Natural killer cell treated with Interleukin-12 subunit alpha and Interleukin-12 subunit beta and Interleukin-15 and Interleukin-18, amount 100 ng/mL, for 72 hours (primary cell): Measurements from ENCODE around the gene PPM1F. TPM values are rescaled to one million over a fixed set of nuclear protein-coding genes. Genes with fewer than 3 reads are reported as not detected.
"Not testable (repeated sequence)": the region's sequence is repeated elsewhere in the genome, so short reads cannot be mapped to it uniquely, and the experiment has no call there.

Experiments used
- ATAC-seq, 2 donors: fragments of 150-1000 bp; cut with Tn5 transposase in 1 of 2; sonication (Bioruptor Pico), chemical (Tn5 transposase) in 1 of 2; 2 replicates each; pipeline ENCODE4 v1.10.0; 2021
- DNase-seq: peaks from one replicate; pipeline ENCODE4 v3.0.0; 2022; ENCODE audit warnings: low spot score
- H3K27ac Mint-ChIP-seq, 2 donors: 1 replicate in 1 of 2; 2 replicates in 1 of 2; pipeline ENCODE4 v1.8.0; 2022; ENCODE audit warnings: mixed read lengths in 2 of 2, mild to moderate bottlenecking in 1 of 2, moderate library complexity in 1 of 2
- H3K27me3 Mint-ChIP-seq, 2 donors: 1 replicate in 1 of 2; 2 replicates in 1 of 2; pipeline ENCODE4 v1.8.0; 2022; ENCODE audit warnings: mixed read lengths in 2 of 2
- H3K36me3 Mint-ChIP-seq: one replicate; pipeline ENCODE4 v1.8.0; 2022; ENCODE audit warnings: mixed read lengths
- H3K4me1 Mint-ChIP-seq, 2 donors: 1 replicate in 1 of 2; 2 replicates in 1 of 2; pipeline ENCODE4 v1.8.0; 2022; ENCODE audit warnings: low read depth in 2 of 2, mixed read lengths in 2 of 2, mild to moderate bottlenecking in 1 of 2
- H3K4me3 Mint-ChIP-seq: one replicate; pipeline ENCODE4 v1.8.0; 2022; ENCODE audit warnings: mixed read lengths
- H3K9me3 Mint-ChIP-seq: 2 replicates; pipeline ENCODE4 v1.8.0; 2022; ENCODE audit warnings: mixed read lengths
- total RNA-seq, 2 donors: library from RNA; stranded (reverse); gene quantifications; one replicate each; pipeline ENCODE4 v1.2.3, GENCODE V29; 2022

Gene PPM1F
- total RNA-seq, 2 donors from 2014 or later = 28.8 to 36.0 TPM

- Mint-ChIP-seq H3K4me3 (no peak overlapping the region), H3K27ac (no peak overlapping the region), H3K4me1 (peaks cover 10 to 15% of the 10 kb centered on the region in 2 donors), H3K36me3 (no peaks in the 10 kb centered on the region), H3K27me3 (no peaks in the 10 kb centered on the region), H3K9me3 (no peaks in the 10 kb centered on the region)
- DNase-seq (no peak), ATAC-seq (no peak)
Measured at GRCh38 chr22:21946262-21946925, 6.3 kb downstream of the PPM1F start.

- no peak for ATAC-seq
- H3K36me3 Mint-ChIP-seq = no peaks in the 10 kb centered on the region
- peaks cover 12 to 13% of the 10 kb centered on the region in 2 donors for H3K4me1 Mint-ChIP-seq
- no peak overlapping the region for H3K27ac Mint-ChIP-seq
- H3K27me3 Mint-ChIP-seq = no peaks in the 10 kb centered on the region
- no peaks in the 10 kb centered on the region for H3K9me3 Mint-ChIP-seq
- DNase-seq = no peak
- no peak overlapping the region for H3K4me3 Mint-ChIP-seq
Measured at GRCh38 chr22:21945453-21946261, 7.0 kb downstream of the PPM1F start.

GRCh38 chr22:21944871-21945270 lies 7.8 kb downstream of the PPM1F start:
- Mint-ChIP-seq H3K4me3 (no peak overlapping the region), H3K27ac (no peak overlapping the region), H3K4me1 (peaks cover 12 to 13% of the 10 kb centered on the region in 2 donors), H3K9me3 (no peaks in the 10 kb centered on the region), H3K36me3 (no peaks in the 10 kb centered on the region), H3K27me3 (no peaks in the 10 kb centered on the region)
- no peak for ATAC-seq
- DNase-seq = no peak

GRCh38 chr22:21943571-21944448 lies 8.8 kb downstream of the PPM1F start:
- H3K36me3 Mint-ChIP-seq = no peaks in the 10 kb centered on the region
- H3K4me1 Mint-ChIP-seq = peaks cover 15 to 22% of the 10 kb centered on the region in 2 donors
- no peak overlapping the region for H3K4me3 Mint-ChIP-seq
- DNase-seq (no peak), ATAC-seq (no peak)
- H3K27me3 Mint-ChIP-seq = no peaks in the 10 kb centered on the region
- peak overlapping the region in 1 of 2 donors; percentile 43 for H3K27ac Mint-ChIP-seq
- H3K9me3 Mint-ChIP-seq = no peaks in the 10 kb centered on the region

- DNase-seq (no peak), ATAC-seq (no peak)
- Mint-ChIP-seq H3K4me3 (no peak overlapping the region), H3K9me3 (no peaks in the 10 kb centered on the region), H3K36me3 (no peaks in the 10 kb centered on the region), H3K27me3 (no peaks in the 10 kb centered on the region), H3K4me1 (peaks cover 25 to 30% of the 10 kb centered on the region in 2 donors), H3K27ac (no peak overlapping the region)
Measured at GRCh38 chr22:21942407-21943343, 10.0 kb downstream of the PPM1F start.

GRCh38 chr22:21941921-21942320 lies 10.7 kb downstream of the PPM1F start:
- H3K9me3 Mint-ChIP-seq = no peaks in the 10 kb centered on the region
- no peak for ATAC-seq
- no peak overlapping the region for H3K4me3 Mint-ChIP-seq
- DNase-seq = no peak
- no peaks in the 10 kb centered on the region for H3K36me3 Mint-ChIP-seq
- H3K27ac Mint-ChIP-seq = peak overlapping the region in 1 of 2 donors; percentile 40
- H3K4me1 Mint-ChIP-seq = peaks cover 31% of the 10 kb centered on the region in 2 donors
- no peaks in the 10 kb centered on the region for H3K27me3 Mint-ChIP-seq

- DNase-seq (no peak), ATAC-seq (no peak)
Measured at GRCh38 chr22:21940521-21940920, 12.1 kb downstream of the PPM1F start.

GRCh38 chr22:21939935-21940334 lies 12.7 kb downstream of the PPM1F start:
- H3K27ac Mint-ChIP-seq = peak overlapping the region in 1 of 2 donors; percentile 90
- not testable (repeated sequence) for H3K27me3 Mint-ChIP-seq, H3K36me3 Mint-ChIP-seq, DNase-seq, ATAC-seq, H3K4me3 Mint-ChIP-seq, H3K9me3 Mint-ChIP-seq
- H3K4me1 Mint-ChIP-seq = peaks cover 35 to 36% of the 10 kb centered on the region in 2 donors

More at GRCh38 chr22:21940521-21940920, 12.1 kb downstream of the PPM1F start:
- Mint-ChIP-seq H3K27me3 (no peaks in the 10 kb centered on the region), H3K4me1 (peaks cover 36 to 37% of the 10 kb centered on the region in 2 donors), H3K4me3 (no peak overlapping the region), H3K9me3 (no peaks in the 10 kb centered on the region), H3K27ac (peak overlapping the region in 1 of 2 donors; percentile 90), H3K36me3 (no peaks in the 10 kb centered on the region)

- Mint-ChIP-seq H3K4me1 (peaks cover 33 to 36% of the 10 kb centered on the region in 2 donors), H3K27ac (peak overlapping the region; percentile 88 to 90), H3K4me3 (peak overlapping the region; percentile 88), H3K27me3 (no peaks in the 10 kb centered on the region), H3K36me3 (no peaks in the 10 kb centered on the region), H3K9me3 (no peaks in the 10 kb centered on the region)
- ATAC-seq = no peak
- DNase-seq = no peak
Measured at GRCh38 chr22:21939461-21939913, 13.2 kb downstream of the PPM1F start.

GRCh38 chr22:21938906-21939305 lies 13.7 kb downstream of the PPM1F start:
- peak overlapping the region; percentile 88 to 90 for H3K27ac Mint-ChIP-seq

GRCh38 chr22:21938071-21938822 lies 14.4 kb downstream of the PPM1F start:
- peak overlapping the region; percentile 88 to 90 for H3K27ac Mint-ChIP-seq
- peaks cover 33 to 36% of the 10 kb centered on the region in 2 donors for H3K4me1 Mint-ChIP-seq
- H3K4me3 Mint-ChIP-seq = peak overlapping the region; percentile 88
- ATAC-seq (peak; percentile 96 to 97), DNase-seq (peak; percentile 94)
- no peaks in the 10 kb centered on the region for H3K36me3 Mint-ChIP-seq
- no peaks in the 10 kb centered on the region for H3K27me3 Mint-ChIP-seq
- H3K9me3 Mint-ChIP-seq = no peaks in the 10 kb centered on the region

More at GRCh38 chr22:21938906-21939305, 13.7 kb downstream of the PPM1F start:
- ATAC-seq (no peak), DNase-seq (no peak)
- no peaks in the 10 kb centered on the region for H3K36me3 Mint-ChIP-seq
- H3K4me1 Mint-ChIP-seq = peaks cover 33 to 36% of the 10 kb centered on the region in 2 donors
- peak overlapping the region; percentile 88 for H3K4me3 Mint-ChIP-seq
- no peaks in the 10 kb centered on the region for H3K27me3 Mint-ChIP-seq
- no peaks in the 10 kb centered on the region for H3K9me3 Mint-ChIP-seq

- H3K4me1 Mint-ChIP-seq = peaks cover 33 to 36% of the 10 kb centered on the region in 2 donors
- no peak for ATAC-seq
Measured at GRCh38 chr22:21937821-21938070, 14.9 kb downstream of the PPM1F start.

More at GRCh38 chr22:21937821-21938070, 14.9 kb downstream of the PPM1F start:
- no peak for DNase-seq
- H3K27me3 Mint-ChIP-seq = no peaks in the 10 kb centered on the region
- H3K36me3 Mint-ChIP-seq = no peaks in the 10 kb centered on the region
- peak overlapping the region; percentile 88 to 90 for H3K27ac Mint-ChIP-seq
- no peaks in the 10 kb centered on the region for H3K9me3 Mint-ChIP-seq
- peak overlapping the region; percentile 88 for H3K4me3 Mint-ChIP-seq
